GM10266 (cell line): Measurements from ENCODE around the gene ACTN4.

Experiments used
- DNase-seq: peaks from one replicate; pipeline ENCODE4 v3.0.0; 2012; ENCODE audit errors: extremely low spot score
- CTCF ChIP-seq: IDR thresholded peaks from 2 replicates; pipeline ENCODE4 v1.5.1; 2012; ENCODE audit warnings: mild to moderate bottlenecking, low read depth; ENCODE audit not compliant: control insufficient read depth, insufficient read depth; ENCODE audit errors: missing control alignments

Gene ACTN4

GRCh38 chr19:38774181-38774950 lies 126.9 kb downstream of the ACTN4 start:
- no peak for DNase-seq
- TF ChIP-seq CTCF = no peak

- TF ChIP-seq CTCF = no peak
- no peak for DNase-seq
These were observed 131.3 kb downstream of the ACTN4 start for GRCh38 chr19:38778733-38779132.

- no peak for DNase-seq
- no peak for TF ChIP-seq CTCF
These were observed 133.0 kb downstream of the ACTN4 start for GRCh38 chr19:38780443-38780842.

GRCh38 chr19:38781058-38781457 lies 133.6 kb downstream of the ACTN4 start:
- TF ChIP-seq CTCF = no peak
- no peak for DNase-seq
